Measurements from ENCODE around the gene KANTR.
"Not testable (repeated sequence)": the region's sequence is repeated elsewhere in the genome, so short reads cannot be mapped to it uniquely, and the experiment has no call there.

KANTR gene

GRCh38 chrX:53128097-53128749 is 34.3 kb downstream of the KANTR start:
- no peak for DNase-seq (ENCODE audit: low read depth)

DNA sequence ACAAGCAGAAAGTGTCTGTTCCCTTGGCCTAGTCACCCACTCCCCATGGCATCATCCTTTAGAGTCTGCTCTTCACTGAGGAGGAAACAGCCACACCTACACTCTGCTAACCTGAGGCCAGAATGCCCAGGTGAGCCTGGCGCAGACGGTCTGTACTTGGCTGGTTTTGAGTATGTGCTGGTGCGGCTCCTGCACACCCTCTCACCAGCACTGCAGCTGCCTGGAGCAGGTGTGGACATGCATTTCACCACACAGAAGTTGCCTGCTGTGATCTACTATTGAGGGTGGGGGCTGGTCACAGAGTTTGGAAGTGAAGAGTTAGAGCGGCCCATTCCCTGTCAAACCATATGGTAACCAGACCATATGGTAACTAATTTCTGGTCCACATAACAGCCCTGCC is 39.5 kb downstream of the KANTR start:
- no peak for DNase-seq (ENCODE audit: low read depth)

- DNase-seq (ENCODE audit: low read depth): no peak
Observed at GRCh38 chrX:53135581-53135980, 41.6 kb downstream of the KANTR start.

DNA sequence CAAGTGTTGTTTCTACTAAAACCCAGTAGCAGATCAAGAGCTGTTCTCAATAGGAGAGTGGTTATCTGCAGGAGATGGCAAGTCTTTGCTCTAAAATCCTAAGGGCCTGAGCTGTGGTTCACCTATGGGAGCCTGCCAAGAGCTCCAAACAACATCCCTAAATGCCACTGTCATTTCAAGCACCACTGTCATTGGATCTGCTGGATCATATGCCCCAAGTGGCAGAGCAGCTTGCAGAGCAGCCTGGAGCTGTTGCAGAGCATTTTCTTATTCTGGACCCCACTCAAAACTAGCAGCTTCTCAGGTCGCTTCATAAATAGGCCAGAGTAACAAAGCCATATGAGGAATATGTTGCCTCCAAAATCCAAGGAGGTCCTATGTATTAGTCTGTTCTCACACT is 59.6 kb downstream of the KANTR start:
- DNase-seq (ENCODE audit: low read depth): no peak

- DNase-seq (ENCODE audit: low read depth): no peak
Observed at GRCh38 chrX:53155512-53156206, 61.7 kb downstream of the KANTR start.

- DNase-seq (ENCODE audit: low read depth): no peak
Observed at GRCh38 chrX:53156207-53156596, 62.3 kb downstream of the KANTR start.

DNA sequence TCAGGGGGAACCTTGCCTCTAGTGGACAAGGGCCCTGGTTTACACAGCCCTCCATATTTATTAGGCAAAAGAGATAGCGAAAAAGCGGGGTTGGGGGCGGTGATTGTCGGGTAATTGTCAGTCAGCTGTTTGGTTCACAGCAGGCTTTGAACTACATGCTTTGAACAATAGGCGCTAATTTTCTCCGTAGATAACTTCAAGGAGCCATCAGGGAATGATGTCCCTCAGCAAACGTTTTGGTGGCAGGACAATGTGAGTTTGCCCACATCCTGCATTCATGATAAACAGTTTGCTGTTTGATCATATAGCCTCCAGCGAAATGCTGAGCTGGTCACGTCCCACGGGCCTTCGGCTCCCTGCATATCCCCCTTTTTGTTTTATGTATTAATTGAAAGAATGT is 65.2 kb downstream of the KANTR start:
- no peak for DNase-seq (ENCODE audit: low read depth)

- DNase-seq (ENCODE audit: low read depth): no peak
Observed at GRCh38 chrX:53160297-53160983, 66.5 kb downstream of the KANTR start.

- no peak for DNase-seq (ENCODE audit: low read depth)
Observed at GRCh38 chrX:53163436-53163835, 69.5 kb downstream of the KANTR start.

DNA sequence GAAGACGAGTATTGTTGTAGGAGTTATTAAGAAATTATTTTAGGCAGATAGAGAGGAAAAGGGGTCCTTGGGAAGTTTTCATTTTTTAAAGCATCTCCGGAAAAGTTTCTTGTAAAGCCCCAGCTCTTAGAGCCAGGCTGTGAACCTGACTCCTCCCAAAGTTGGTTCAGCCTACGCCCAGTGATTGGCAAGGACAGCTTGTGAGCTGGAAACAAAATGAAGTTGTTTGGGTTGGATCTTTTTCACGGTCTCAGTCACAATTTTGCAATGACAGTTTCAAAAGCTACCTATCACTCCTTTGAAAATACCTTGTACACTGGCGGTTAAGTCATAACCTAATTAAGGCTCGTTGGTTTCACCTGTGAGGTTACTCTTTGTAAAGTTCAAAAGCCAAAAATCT is 70.6 kb downstream of the KANTR start:
- DNase-seq (ENCODE audit: low read depth): not testable (repeated sequence)

DNA sequence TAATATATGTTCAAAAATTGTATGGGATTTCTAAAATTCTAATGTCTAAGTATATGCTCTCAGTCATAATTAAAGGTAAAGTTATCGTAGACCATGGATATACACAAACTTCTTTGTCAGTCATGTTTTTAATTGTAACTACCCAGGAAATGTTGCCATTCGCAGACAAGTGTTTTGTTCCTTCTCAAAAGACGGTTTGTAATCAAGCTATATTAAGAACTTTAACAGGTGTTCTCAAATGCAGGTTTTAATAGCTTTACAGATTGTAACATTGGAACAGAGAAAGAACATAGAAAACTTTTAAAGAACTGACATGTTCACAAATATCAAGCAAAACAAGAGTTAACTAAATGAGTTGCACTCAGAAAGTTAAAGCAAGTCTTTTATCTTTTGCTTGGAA is 72.2 kb downstream of the KANTR start:
- DNase-seq (ENCODE audit: low read depth): no peak

DNA sequence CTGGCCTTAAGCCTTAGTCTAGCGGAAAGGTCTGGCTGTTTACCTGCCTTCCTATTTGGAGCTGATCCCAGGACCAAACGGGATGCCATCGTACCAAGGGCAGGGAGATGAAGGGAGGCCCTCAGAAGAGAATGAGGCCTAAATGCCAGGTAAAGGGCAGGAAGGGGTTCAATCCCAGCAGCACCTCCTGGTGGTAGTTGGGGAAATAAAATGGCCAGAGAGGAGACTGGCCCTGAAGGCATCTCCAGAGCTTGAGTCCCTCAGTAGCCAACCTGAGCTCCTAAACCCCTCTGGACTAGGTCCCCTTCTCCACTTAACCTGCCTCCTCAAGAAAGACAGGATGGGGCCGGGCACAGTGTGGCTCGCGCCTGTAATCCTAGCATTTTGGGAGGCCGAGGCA is 77.4 kb downstream of the KANTR start:
- DNase-seq (ENCODE audit: low read depth): no peak
